HEK293 (cell line): ENCODE results near the gene C1orf35.

Source experiments
- GLIS2 ChIP-seq: fragments of 450-650 bp; formaldehyde crosslinking; IDR thresholded peaks from 2 replicates; pipeline ENCODE4 v1.5.1; 2016; ENCODE audit warnings: missing biosample characterization, missing genetic modification characterization
- HOXD13 ChIP-seq: sonication (generic); formaldehyde crosslinking; IDR thresholded peaks from 2 replicates; pipeline ENCODE4 v1.8.0; 2022; ENCODE audit warnings: missing genetic modification reagents, borderline replicate concordance
- KLF9 ChIP-seq: fragments of 450-650 bp; formaldehyde crosslinking; IDR thresholded peaks from 2 replicates; pipeline ENCODE4 v1.5.1; 2016; ENCODE audit warnings: missing biosample characterization, missing genetic modification characterization, low read depth
- OSR2 ChIP-seq: fragments of 450-650 bp; formaldehyde crosslinking; IDR thresholded peaks from 2 replicates; pipeline ENCODE4 v1.5.1; 2016; ENCODE audit warnings: missing biosample characterization, missing genetic modification characterization
- SALL2 ChIP-seq: fragments of 450-650 bp; formaldehyde crosslinking; IDR thresholded peaks from 2 replicates; pipeline ENCODE4 v1.5.0; 2017; ENCODE audit warnings: missing biosample characterization, mild to moderate bottlenecking, missing genetic modification characterization, borderline replicate concordance
- YY2 ChIP-seq: fragments of 450-650 bp; formaldehyde crosslinking; IDR thresholded peaks from 2 replicates; pipeline ENCODE4 v1.5.1; 2016; ENCODE audit warnings: missing biosample characterization, missing genetic modification characterization
- ZBTB21 ChIP-seq: fragments of 450-650 bp; formaldehyde crosslinking; IDR thresholded peaks from 2 replicates; pipeline ENCODE4 v1.5.1; 2017; ENCODE audit warnings: missing biosample characterization, missing genetic modification characterization
- ZEB2 ChIP-seq: fragments of 450-650 bp; formaldehyde crosslinking; IDR thresholded peaks from 2 replicates; pipeline ENCODE4 v1.5.1; 2016; ENCODE audit warnings: missing biosample characterization, missing genetic modification characterization
- ZNF114 ChIP-seq: fragments of 450-650 bp; formaldehyde crosslinking; IDR thresholded peaks from 2 replicates; pipeline ENCODE4 v1.5.0; 2017; ENCODE audit warnings: missing biosample characterization, missing genetic modification characterization
- ZNF146 ChIP-seq: fragments of 450-650 bp; formaldehyde crosslinking; IDR thresholded peaks from 2 replicates; pipeline ENCODE4 v1.5.1; 2016; ENCODE audit warnings: missing biosample characterization, missing genetic modification characterization
- ZNF155 ChIP-seq: fragments of 450-650 bp; formaldehyde crosslinking; IDR thresholded peaks from 2 replicates; pipeline ENCODE4 v1.5.1; 2016; ENCODE audit warnings: missing biosample characterization, missing genetic modification characterization
- ZNF174 ChIP-seq: fragments of 450-650 bp; formaldehyde crosslinking; IDR thresholded peaks from 2 replicates; pipeline ENCODE4 v1.5.0; 2017; ENCODE audit warnings: missing biosample characterization, mild to moderate bottlenecking, missing genetic modification characterization
- ZNF19 ChIP-seq: fragments of 450-650 bp; formaldehyde crosslinking; IDR thresholded peaks from 2 replicates; pipeline ENCODE4; 2016; ENCODE audit warnings: missing biosample characterization, missing genetic modification characterization, low read depth
- ZNF211 ChIP-seq: fragments of 450-650 bp; formaldehyde crosslinking; IDR thresholded peaks from 2 replicates; pipeline ENCODE4 v1.5.1; 2016; ENCODE audit warnings: low read depth, missing biosample characterization, missing genetic modification characterization
- ZNF23 ChIP-seq: fragments of 450-650 bp; formaldehyde crosslinking; IDR thresholded peaks from 2 replicates; pipeline ENCODE4 v1.5.1; 2016; ENCODE audit warnings: missing biosample characterization, missing genetic modification characterization, borderline replicate concordance
- ZNF24 ChIP-seq: fragments of 450-650 bp; formaldehyde crosslinking; IDR thresholded peaks from 2 replicates; pipeline ENCODE4 v1.5.1; 2016; ENCODE audit warnings: missing biosample characterization, missing genetic modification characterization
- ZNF248 ChIP-seq: fragments of 450-650 bp; formaldehyde crosslinking; IDR thresholded peaks from 2 replicates; pipeline ENCODE4 v1.5.1; 2017; ENCODE audit warnings: missing biosample characterization, missing genetic modification characterization
- ZNF274 ChIP-seq, 2 experiments: fragments of 200-500 bp in 1 of 2; fragments of 450-650 bp in 1 of 2; sonication (Bioruptor generic) in 1 of 2; formaldehyde crosslinking in 1 of 2; IDR thresholded peaks; 2 replicates each; pipeline versions ENCODE4 v1.5.1 to v1.6.1; 2014 to 2016; ENCODE audit warnings: borderline replicate concordance in 1 of 2, inconsistent platforms in 1 of 2, low read length in 1 of 2, missing biosample characterization in 1 of 2, missing genetic modification characterization in 1 of 2
- ZNF324 ChIP-seq: fragments of 450-650 bp; formaldehyde crosslinking; IDR thresholded peaks from 2 replicates; pipeline ENCODE4 v1.5.1; 2016; ENCODE audit warnings: missing biosample characterization, missing genetic modification characterization
- ZNF354C ChIP-seq: fragments of 450-650 bp; formaldehyde crosslinking; IDR thresholded peaks from 2 replicates; pipeline ENCODE4 v1.5.1; 2016; ENCODE audit warnings: missing biosample characterization, missing genetic modification characterization, low read depth, borderline replicate concordance
- ZNF555 ChIP-seq: fragments of 450-650 bp; formaldehyde crosslinking; conservative IDR thresholded peaks from 2 replicates; pipeline ENCODE4 v1.5.1; 2017; ENCODE audit warnings: missing biosample characterization, mild to moderate bottlenecking, missing genetic modification characterization, inconsistent platforms
- ZNF600 ChIP-seq: fragments of 450-650 bp; formaldehyde crosslinking; IDR thresholded peaks from 2 replicates; pipeline ENCODE4 v1.5.1; 2016; ENCODE audit warnings: missing biosample characterization, missing genetic modification characterization
- ZNF629 ChIP-seq: fragments of 450-650 bp; formaldehyde crosslinking; IDR thresholded peaks from 2 replicates; pipeline ENCODE4 v1.5.1; 2017; ENCODE audit warnings: missing biosample characterization, missing genetic modification characterization
- ZNF76 ChIP-seq: fragments of 450-650 bp; formaldehyde crosslinking; IDR thresholded peaks from 2 replicates; pipeline ENCODE4; 2016; ENCODE audit warnings: low read depth, missing biosample characterization, missing genetic modification characterization, borderline replicate concordance
- ZSCAN30 ChIP-seq: fragments of 450-650 bp; IDR thresholded peaks from 2 replicates; pipeline ENCODE4 v1.5.1; 2018; ENCODE audit warnings: missing biosample characterization, mild to moderate bottlenecking, missing genetic modification characterization, moderate library complexity
- TF ChIP-seq, protein P1 (sequence below): fragments of 450-650 bp; formaldehyde crosslinking; IDR thresholded peaks from 2 replicates; pipeline ENCODE4 v1.5.1; 2016; ENCODE audit warnings: missing biosample characterization, missing genetic modification characterization
- TF ChIP-seq, protein P2 (sequence below): fragments of 450-650 bp; formaldehyde crosslinking; IDR thresholded peaks from 2 replicates; pipeline ENCODE4 v1.5.1; 2016; ENCODE audit warnings: missing biosample characterization, missing genetic modification characterization
- TF ChIP-seq, protein P3 (sequence below): IDR thresholded peaks from 2 replicates; pipeline ENCODE4 v1.6.1; 2011; ENCODE audit warnings: mild to moderate bottlenecking, low read depth, low read length, borderline replicate concordance
- TF ChIP-seq, protein P4 (sequence below): fragments of 450-650 bp; formaldehyde crosslinking; IDR thresholded peaks from 2 replicates; pipeline ENCODE4 v1.5.1; 2016; ENCODE audit warnings: missing biosample characterization, missing genetic modification characterization
- TF ChIP-seq, protein P5 (sequence below): fragments of 450-650 bp; formaldehyde crosslinking; IDR thresholded peaks from 2 replicates; pipeline ENCODE4 v1.5.1; 2016; ENCODE audit warnings: missing biosample characterization, missing genetic modification characterization

The C1orf35 gene

DNA sequence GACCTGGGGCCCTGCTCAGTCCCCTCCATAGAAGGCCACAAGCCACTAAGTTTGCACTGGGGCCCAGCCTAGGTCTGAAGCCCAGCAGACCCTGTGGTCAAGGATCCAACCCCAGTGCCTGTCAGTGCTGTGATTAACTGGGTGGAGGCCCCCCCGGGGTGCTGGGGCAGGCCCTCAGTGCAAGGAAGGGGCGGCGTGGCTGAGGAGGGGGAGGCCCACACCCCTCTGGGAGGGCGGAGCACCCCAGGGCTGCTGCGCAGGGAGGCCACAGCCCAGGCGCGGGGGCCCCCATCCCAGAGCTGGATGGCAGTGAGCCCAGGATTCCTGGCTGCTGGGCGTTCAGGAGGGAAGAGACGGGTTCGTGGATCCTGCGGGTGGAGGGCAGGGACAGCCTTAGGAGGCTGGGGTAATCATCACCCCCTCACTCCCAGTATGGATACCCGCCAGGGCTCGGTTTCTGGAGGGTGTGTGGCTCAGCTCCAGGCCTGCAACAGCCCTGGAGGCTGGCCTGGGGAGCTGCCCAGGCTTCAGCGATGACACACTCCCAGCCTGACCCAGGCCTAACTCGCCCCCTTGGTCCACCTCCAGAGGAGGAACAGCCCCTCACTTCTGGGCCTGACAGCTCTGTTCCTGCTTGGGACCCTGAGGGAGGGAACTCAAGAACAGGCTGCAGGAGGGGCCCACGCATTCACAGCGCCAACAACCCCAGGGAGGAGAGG lies 47.5 kb upstream of the C1orf35 start (continued):
- no peak for TF ChIP-seq YY2 (tag by site-specific recombination)
- no peak for TF ChIP-seq ZNF146 (tag by site-specific recombination)
- TF ChIP-seq ZNF24 (tag by site-specific recombination) = no peak
- TF ChIP-seq, protein P1, sequence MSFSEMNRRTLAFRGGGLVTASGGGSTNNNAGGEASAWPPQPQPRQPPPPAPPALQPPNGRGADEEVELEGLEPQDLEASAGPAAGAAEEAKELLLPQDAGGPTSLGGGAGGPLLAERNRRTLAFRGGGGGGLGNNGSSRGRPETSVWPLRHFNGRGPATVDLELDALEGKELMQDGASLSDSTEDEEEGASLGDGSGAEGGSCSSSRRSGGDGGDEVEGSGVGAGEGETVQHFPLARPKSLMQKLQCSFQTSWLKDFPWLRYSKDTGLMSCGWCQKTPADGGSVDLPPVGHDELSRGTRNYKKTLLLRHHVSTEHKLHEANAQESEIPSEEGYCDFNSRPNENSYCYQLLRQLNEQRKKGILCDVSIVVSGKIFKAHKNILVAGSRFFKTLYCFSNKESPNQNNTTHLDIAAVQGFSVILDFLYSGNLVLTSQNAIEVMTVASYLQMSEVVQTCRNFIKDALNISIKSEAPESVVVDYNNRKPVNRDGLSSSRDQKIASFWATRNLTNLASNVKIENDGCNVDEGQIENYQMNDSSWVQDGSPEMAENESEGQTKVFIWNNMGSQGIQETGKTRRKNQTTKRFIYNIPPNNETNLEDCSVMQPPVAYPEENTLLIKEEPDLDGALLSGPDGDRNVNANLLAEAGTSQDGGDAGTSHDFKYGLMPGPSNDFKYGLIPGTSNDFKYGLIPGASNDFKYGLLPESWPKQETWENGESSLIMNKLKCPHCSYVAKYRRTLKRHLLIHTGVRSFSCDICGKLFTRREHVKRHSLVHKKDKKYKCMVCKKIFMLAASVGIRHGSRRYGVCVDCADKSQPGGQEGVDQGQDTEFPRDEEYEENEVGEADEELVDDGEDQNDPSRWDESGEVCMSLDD (tag by site-specific recombination) = no peak
- TF ChIP-seq, protein P2, sequence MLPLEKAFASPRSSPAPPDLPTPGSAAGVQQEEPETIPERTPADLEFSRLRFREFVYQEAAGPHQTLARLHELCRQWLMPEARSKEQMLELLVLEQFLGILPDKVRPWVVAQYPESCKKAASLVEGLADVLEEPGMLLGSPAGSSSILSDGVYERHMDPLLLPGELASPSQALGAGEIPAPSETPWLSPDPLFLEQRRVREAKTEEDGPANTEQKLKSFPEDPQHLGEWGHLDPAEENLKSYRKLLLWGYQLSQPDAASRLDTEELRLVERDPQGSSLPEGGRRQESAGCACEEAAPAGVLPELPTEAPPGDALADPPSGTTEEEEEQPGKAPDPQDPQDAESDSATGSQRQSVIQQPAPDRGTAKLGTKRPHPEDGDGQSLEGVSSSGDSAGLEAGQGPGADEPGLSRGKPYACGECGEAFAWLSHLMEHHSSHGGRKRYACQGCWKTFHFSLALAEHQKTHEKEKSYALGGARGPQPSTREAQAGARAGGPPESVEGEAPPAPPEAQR (tag by site-specific recombination) = no peak
- no peak for TF ChIP-seq ZBTB21 (tag by site-specific recombination)
- TF ChIP-seq HOXD13 (CRISPR knock-in tag) = no peak
- no peak for TF ChIP-seq ZNF629 (tag by site-specific recombination)
- peak; percentile 30; the same call in 1 of the 2 replicates for TF ChIP-seq ZNF600
- no peak for TF ChIP-seq ZNF354C (tag by site-specific recombination)
- TF ChIP-seq ZNF274 (IDR thresholded peaks at IDR 0.05; ENCODE audit: low read length) = no peak
- TF ChIP-seq ZNF274 (tag by site-specific recombination; IDR thresholded peaks at IDR 0.05; ENCODE audit: borderline replicate concordance) = no peak
- TF ChIP-seq, protein P3, sequence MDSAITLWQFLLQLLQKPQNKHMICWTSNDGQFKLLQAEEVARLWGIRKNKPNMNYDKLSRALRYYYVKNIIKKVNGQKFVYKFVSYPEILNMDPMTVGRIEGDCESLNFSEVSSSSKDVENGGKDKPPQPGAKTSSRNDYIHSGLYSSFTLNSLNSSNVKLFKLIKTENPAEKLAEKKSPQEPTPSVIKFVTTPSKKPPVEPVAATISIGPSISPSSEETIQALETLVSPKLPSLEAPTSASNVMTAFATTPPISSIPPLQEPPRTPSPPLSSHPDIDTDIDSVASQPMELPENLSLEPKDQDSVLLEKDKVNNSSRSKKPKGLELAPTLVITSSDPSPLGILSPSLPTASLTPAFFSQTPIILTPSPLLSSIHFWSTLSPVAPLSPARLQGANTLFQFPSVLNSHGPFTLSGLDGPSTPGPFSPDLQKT = no peak
- TF ChIP-seq ZNF211 (tag by site-specific recombination) = no peak
- TF ChIP-seq, protein P4, sequence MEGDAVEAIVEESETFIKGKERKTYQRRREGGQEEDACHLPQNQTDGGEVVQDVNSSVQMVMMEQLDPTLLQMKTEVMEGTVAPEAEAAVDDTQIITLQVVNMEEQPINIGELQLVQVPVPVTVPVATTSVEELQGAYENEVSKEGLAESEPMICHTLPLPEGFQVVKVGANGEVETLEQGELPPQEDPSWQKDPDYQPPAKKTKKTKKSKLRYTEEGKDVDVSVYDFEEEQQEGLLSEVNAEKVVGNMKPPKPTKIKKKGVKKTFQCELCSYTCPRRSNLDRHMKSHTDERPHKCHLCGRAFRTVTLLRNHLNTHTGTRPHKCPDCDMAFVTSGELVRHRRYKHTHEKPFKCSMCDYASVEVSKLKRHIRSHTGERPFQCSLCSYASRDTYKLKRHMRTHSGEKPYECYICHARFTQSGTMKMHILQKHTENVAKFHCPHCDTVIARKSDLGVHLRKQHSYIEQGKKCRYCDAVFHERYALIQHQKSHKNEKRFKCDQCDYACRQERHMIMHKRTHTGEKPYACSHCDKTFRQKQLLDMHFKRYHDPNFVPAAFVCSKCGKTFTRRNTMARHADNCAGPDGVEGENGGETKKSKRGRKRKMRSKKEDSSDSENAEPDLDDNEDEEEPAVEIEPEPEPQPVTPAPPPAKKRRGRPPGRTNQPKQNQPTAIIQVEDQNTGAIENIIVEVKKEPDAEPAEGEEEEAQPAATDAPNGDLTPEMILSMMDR (tag by site-specific recombination) = no peak
- no peak for TF ChIP-seq ZNF248 (tag by site-specific recombination)
- TF ChIP-seq ZNF324 = no peak
- no peak for TF ChIP-seq ZNF174 (tag by site-specific recombination)
- TF ChIP-seq, protein P5, sequence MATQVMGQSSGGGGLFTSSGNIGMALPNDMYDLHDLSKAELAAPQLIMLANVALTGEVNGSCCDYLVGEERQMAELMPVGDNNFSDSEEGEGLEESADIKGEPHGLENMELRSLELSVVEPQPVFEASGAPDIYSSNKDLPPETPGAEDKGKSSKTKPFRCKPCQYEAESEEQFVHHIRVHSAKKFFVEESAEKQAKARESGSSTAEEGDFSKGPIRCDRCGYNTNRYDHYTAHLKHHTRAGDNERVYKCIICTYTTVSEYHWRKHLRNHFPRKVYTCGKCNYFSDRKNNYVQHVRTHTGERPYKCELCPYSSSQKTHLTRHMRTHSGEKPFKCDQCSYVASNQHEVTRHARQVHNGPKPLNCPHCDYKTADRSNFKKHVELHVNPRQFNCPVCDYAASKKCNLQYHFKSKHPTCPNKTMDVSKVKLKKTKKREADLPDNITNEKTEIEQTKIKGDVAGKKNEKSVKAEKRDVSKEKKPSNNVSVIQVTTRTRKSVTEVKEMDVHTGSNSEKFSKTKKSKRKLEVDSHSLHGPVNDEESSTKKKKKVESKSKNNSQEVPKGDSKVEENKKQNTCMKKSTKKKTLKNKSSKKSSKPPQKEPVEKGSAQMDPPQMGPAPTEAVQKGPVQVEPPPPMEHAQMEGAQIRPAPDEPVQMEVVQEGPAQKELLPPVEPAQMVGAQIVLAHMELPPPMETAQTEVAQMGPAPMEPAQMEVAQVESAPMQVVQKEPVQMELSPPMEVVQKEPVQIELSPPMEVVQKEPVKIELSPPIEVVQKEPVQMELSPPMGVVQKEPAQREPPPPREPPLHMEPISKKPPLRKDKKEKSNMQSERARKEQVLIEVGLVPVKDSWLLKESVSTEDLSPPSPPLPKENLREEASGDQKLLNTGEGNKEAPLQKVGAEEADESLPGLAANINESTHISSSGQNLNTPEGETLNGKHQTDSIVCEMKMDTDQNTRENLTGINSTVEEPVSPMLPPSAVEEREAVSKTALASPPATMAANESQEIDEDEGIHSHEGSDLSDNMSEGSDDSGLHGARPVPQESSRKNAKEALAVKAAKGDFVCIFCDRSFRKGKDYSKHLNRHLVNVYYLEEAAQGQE (tag by site-specific recombination) = no peak
- no peak for TF ChIP-seq ZNF19
- no peak for TF ChIP-seq ZNF155 (tag by site-specific recombination)
- TF ChIP-seq SALL2 (tag by site-specific recombination) = no peak
- TF ChIP-seq KLF9 (tag by site-specific recombination) = no peak
- no peak for TF ChIP-seq ZNF23
- TF ChIP-seq GLIS2 (tag by site-specific recombination) = peak; percentile 36; the same call in 1 of the 2 replicates
- no peak for TF ChIP-seq ZNF114 (tag by site-specific recombination)
- no peak for TF ChIP-seq ZNF76 (tag by site-specific recombination)
- TF ChIP-seq ZSCAN30 (tag by site-specific recombination) = no peak
- no peak for TF ChIP-seq ZNF555 (tag by site-specific recombination)
- no peak for TF ChIP-seq ZEB2 (tag by site-specific recombination)
- TF ChIP-seq OSR2 (tag by site-specific recombination) = no peak
